ENCODE measurements around the gene DDX41. TPM values are rescaled to one million over a fixed set of nuclear protein-coding genes. Genes with fewer than 3 reads are reported as not detected.

The DDX41 gene
- total and polyA plus RNA-seq, 10 of the 15 experiments (the other 5 are each of a cell fraction or from before 2014, with no cell fraction given), result 32.7 to 215 (median 93.6) TPM

GRCh38 chr5:177513500-177513899 is 3.3 kb downstream of the DDX41 start:
- CTCF ChIA-PET, result no interaction called here
- Histone ChIP-seq H3K27me3 (replicated peaks in 1 of 2; ENCODE audit: control insufficient read depth in 2 of 2, insufficient read depth in 2 of 2, low read length in 1 of 2) (no peaks in the 10 kb centered on the region), H3K79me2 (ENCODE audit: control insufficient read depth, insufficient read depth, low read length) (peaks cover 48% of the 10 kb centered on the region), H3K4me2 (ENCODE audit: control insufficient read depth, insufficient read depth) (no peak overlapping the region), H3K4me1 (ENCODE audit: control insufficient read depth, insufficient read depth, low read length) (peaks cover 40% of the 10 kb centered on the region), H3K9ac (ENCODE audit: control insufficient read depth, insufficient read depth, low read length) (no peak overlapping the region), H3K9me3 (replicated peaks; ENCODE audit: control insufficient read depth, insufficient read depth, low read length) (no peaks in the 10 kb centered on the region), H4K20me1 (ENCODE audit: control insufficient read depth, insufficient read depth) (no peaks in the 10 kb centered on the region), H3K36me3 (ENCODE audit: control insufficient read depth in 2 of 2, insufficient read depth in 2 of 2, low read length in 1 of 2) (peaks cover 17 to 37% of the 10 kb centered on the region in 2 experiments; a peak in 3 of 4 replicates), H3K4me3 (no peak overlapping the region), H3K27ac (ENCODE audit: control insufficient read depth, insufficient read depth) (no peak overlapping the region), H2AFZ (ENCODE audit: control insufficient read depth, low read depth, low read length) (no peak overlapping the region)
- ATAC-seq (no peak), FAIRE-seq (no peak), DNase-seq (ENCODE audit: low read depth, low spot score) (no peak)
- in situ Hi-C loops (cut with MboI) (no loop called here), intact Hi-C loops (cut with micrococcal nuclease; ENCODE audit: unreplicated experiment) (no loop called here)
- WGBS (ENCODE audit: insufficient coverage, insufficient replicate concordance, low lambda C conversion rate, missing lambda C conversion rate), result 99% methylated on average over 15 of the region's 15 CpGs
- POLR2A ChIA-PET, result interaction anchor here (0.6 kb wide), 1 partner anchor 16 kb away, joined by 3 read pairs; no protein-coding TSS in a partner anchor
- RAD21 ChIA-PET (ENCODE audit: unreplicated experiment), result no interaction called here
- BruUV-seq (replicated peaks), result no TSS peak
- SMC1A ChIA-PET (ENCODE audit: uncharacterized antibody, unreplicated experiment), result no interaction called here
- no peak for TF ChIP-seq SIN3A (IDR thresholded peaks at IDR 0.05; ENCODE audit: low read depth, low read length)
- no peak for TF ChIP-seq PML (IDR thresholded peaks at IDR 0.05; ENCODE audit: low read length)
- no peak for TF ChIP-seq NKRF (conservative IDR thresholded peaks at IDR 0.05)
- no peak for TF ChIP-seq ZNF24 (IDR thresholded peaks at IDR 0.05)
- no peak for TF ChIP-seq MYB (IDR thresholded peaks at IDR 0.05; ENCODE audit: borderline replicate concordance, low read depth, low read length)
- no peak for TF ChIP-seq ZNF384 (IDR thresholded peaks at IDR 0.05; ENCODE audit: borderline replicate concordance, low read depth, low read length)
- no peak for TF ChIP-seq E4F1 (IDR thresholded peaks at IDR 0.05; ENCODE audit: borderline replicate concordance, partially characterized antibody)
- TF ChIP-seq SKIL (IDR thresholded peaks at IDR 0.05; ENCODE audit: low read depth, poor library complexity, severe bottlenecking), result no peak
- TF ChIP-seq, protein P1, sequence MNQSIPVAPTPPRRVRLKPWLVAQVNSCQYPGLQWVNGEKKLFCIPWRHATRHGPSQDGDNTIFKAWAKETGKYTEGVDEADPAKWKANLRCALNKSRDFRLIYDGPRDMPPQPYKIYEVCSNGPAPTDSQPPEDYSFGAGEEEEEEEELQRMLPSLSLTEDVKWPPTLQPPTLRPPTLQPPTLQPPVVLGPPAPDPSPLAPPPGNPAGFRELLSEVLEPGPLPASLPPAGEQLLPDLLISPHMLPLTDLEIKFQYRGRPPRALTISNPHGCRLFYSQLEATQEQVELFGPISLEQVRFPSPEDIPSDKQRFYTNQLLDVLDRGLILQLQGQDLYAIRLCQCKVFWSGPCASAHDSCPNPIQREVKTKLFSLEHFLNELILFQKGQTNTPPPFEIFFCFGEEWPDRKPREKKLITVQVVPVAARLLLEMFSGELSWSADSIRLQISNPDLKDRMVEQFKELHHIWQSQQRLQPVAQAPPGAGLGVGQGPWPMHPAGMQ (IDR thresholded peaks at IDR 0.05; ENCODE audit: borderline replicate concordance), result no peak
- TF ChIP-seq NR2F1 (conservative IDR thresholded peaks at IDR 0.05), result no peak
- TF ChIP-seq, protein P2, sequence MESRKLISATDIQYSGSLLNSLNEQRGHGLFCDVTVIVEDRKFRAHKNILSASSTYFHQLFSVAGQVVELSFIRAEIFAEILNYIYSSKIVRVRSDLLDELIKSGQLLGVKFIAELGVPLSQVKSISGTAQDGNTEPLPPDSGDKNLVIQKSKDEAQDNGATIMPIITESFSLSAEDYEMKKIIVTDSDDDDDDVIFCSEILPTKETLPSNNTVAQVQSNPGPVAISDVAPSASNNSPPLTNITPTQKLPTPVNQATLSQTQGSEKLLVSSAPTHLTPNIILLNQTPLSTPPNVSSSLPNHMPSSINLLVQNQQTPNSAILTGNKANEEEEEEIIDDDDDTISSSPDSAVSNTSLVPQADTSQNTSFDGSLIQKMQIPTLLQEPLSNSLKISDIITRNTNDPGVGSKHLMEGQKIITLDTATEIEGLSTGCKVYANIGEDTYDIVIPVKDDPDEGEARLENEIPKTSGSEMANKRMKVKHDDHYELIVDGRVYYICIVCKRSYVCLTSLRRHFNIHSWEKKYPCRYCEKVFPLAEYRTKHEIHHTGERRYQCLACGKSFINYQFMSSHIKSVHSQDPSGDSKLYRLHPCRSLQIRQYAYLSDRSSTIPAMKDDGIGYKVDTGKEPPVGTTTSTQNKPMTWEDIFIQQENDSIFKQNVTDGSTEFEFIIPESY (IDR thresholded peaks at IDR 0.05), result no peak

Data from GM12878 (cell line).